GM21423 (cell line): Measurements from ENCODE around the gene AFAP1.

Source experiments
- ATAC-seq: cut with Tn5 transposase; IDR thresholded peaks from one replicate; pipeline ENCODE4 v1.9.1; 2021; ENCODE audit warnings: mild to moderate bottlenecking, moderate library complexity; ENCODE audit not compliant: unreplicated experiment

The AFAP1 gene

GRCh38 chr4:7806338-7807090, 133.1 kb downstream of the AFAP1 start:
- ATAC-seq: no peak

- ATAC-seq: no peak
These were observed 133.9 kb downstream of the AFAP1 start for GRCh38 chr4:7805533-7806337.

- no peak for ATAC-seq
These were observed 134.8 kb downstream of the AFAP1 start for GRCh38 chr4:7804756-7805385.

GRCh38 chr4:7803992-7804755, 135.5 kb downstream of the AFAP1 start:
- peak; percentile 67 for ATAC-seq

GRCh38 chr4:7803371-7803770, 136.3 kb downstream of the AFAP1 start:
- ATAC-seq: no peak

GRCh38 chr4:7802093-7802726, 137.5 kb downstream of the AFAP1 start:
- ATAC-seq: peak; percentile 70

GRCh38 chr4:7801641-7802040, 138.0 kb downstream of the AFAP1 start:
- ATAC-seq: no peak

- ATAC-seq: no peak
These were observed 138.7 kb downstream of the AFAP1 start for GRCh38 chr4:7801001-7801400.

GRCh38 chr4:7800410-7800809, 139.3 kb downstream of the AFAP1 start:
- no peak for ATAC-seq

GRCh38 chr4:7799736-7800135, 139.9 kb downstream of the AFAP1 start:
- no peak for ATAC-seq

- ATAC-seq: no peak
These were observed 140.4 kb downstream of the AFAP1 start for GRCh38 chr4:7799306-7799705.

GRCh38 chr4:7798178-7798995, 141.3 kb downstream of the AFAP1 start:
- no peak for ATAC-seq

- no peak for ATAC-seq
These were observed 142.3 kb downstream of the AFAP1 start for GRCh38 chr4:7797330-7797729.

- no peak for ATAC-seq
These were observed 143.7 kb downstream of the AFAP1 start for GRCh38 chr4:7795983-7796382.

GRCh38 chr4:7793186-7793585, 146.5 kb downstream of the AFAP1 start:
- no peak for ATAC-seq

- ATAC-seq: no peak
These were observed 147.0 kb downstream of the AFAP1 start for GRCh38 chr4:7792616-7793015.

GRCh38 chr4:7790999-7791398, 148.7 kb downstream of the AFAP1 start:
- ATAC-seq: no peak

GRCh38 chr4:7790023-7790422, 149.6 kb downstream of the AFAP1 start:
- no peak for ATAC-seq

GRCh38 chr4:7788694-7789425, 150.8 kb downstream of the AFAP1 start:
- ATAC-seq: no peak
